HG03565 (cell line): Measurements from ENCODE around the gene UBXN1.
A peak's percentile ranks its signal among the peaks of the same experiment; 100 is the strongest.
"Not testable (repeated sequence)": the region's sequence is repeated elsewhere in the genome, so short reads cannot be mapped to it uniquely, and the experiment has no call there.

Source experiments
- ATAC-seq: cut with Tn5 transposase; IDR thresholded peaks from one replicate; pipeline ENCODE4 v1.9.1; 2021; ENCODE audit warnings: mild to moderate bottlenecking, moderate library complexity; ENCODE audit not compliant: unreplicated experiment

The UBXN1 gene

GRCh38 chr11:62676698-62677097 lies 2.2 kb downstream of the UBXN1 start:
- ATAC-seq = no peak

GRCh38 chr11:62675415-62675814 lies 3.5 kb downstream of the UBXN1 start:
- ATAC-seq = not testable (repeated sequence)

GRCh38 chr11:62673196-62673525 lies 5.7 kb downstream of the UBXN1 start:
- no peak for ATAC-seq

- no peak for ATAC-seq
Observed at GRCh38 chr11:62671608-62672389, 7.1 kb downstream of the UBXN1 start, which contains the start of the genes LBHD1 and UQCC3. Gene LBHD1 (minus strand): TSS chr11:62672267. CDS start chr11:62670031, 2,236 bp downstream. Gene UQCC3 (plus strand): TSS chr11:62671673. CDS start chr11:62671746, 73 bp downstream.

- ATAC-seq = no peak
Observed at GRCh38 chr11:62671236-62671607, 7.7 kb downstream of the UBXN1 start.

GRCh38 chr11:62669420-62670161 lies 9.3 kb downstream of the UBXN1 start:
- ATAC-seq = no peak

- no peak for ATAC-seq
Observed at GRCh38 chr11:62667460-62667859, 11.4 kb downstream of the UBXN1 start.

- no peak for ATAC-seq
Observed at GRCh38 chr11:62666259-62666926, 12.5 kb downstream of the UBXN1 start.

GRCh38 chr11:62665599-62666258 lies 13.1 kb downstream of the UBXN1 start:
- no peak for ATAC-seq

GRCh38 chr11:62665075-62665598 lies 13.7 kb downstream of the UBXN1 start, which contains the start of the genes C11orf98 and CSKMT:
Gene C11orf98 (minus strand): TSS chr11:62665210. CDS start chr11:62665169, 41 bp downstream.
Gene CSKMT (plus strand): TSS chr11:62665312. CDS start chr11:62665880, 568 bp downstream.
- ATAC-seq = peak; percentile 66

- peak; percentile 14 for ATAC-seq
Observed at GRCh38 chr11:62664405-62665074, 14.3 kb downstream of the UBXN1 start.

GRCh38 chr11:62656796-62657429 lies 22.0 kb downstream of the UBXN1 start:
- ATAC-seq = no peak

- no peak for ATAC-seq
Observed at GRCh38 chr11:62654297-62654696, 24.6 kb downstream of the UBXN1 start.

- no peak for ATAC-seq
Observed at GRCh38 chr11:62652161-62653006, 26.5 kb downstream of the UBXN1 start.

- not testable (repeated sequence) for ATAC-seq
Observed at GRCh38 chr11:62650283-62650682, 28.6 kb downstream of the UBXN1 start.

- ATAC-seq = no peak
Observed at GRCh38 chr11:62649486-62649885, 29.4 kb downstream of the UBXN1 start.

- ATAC-seq = no peak
Observed at GRCh38 chr11:62648967-62649364, 29.9 kb downstream of the UBXN1 start.

GRCh38 chr11:62648185-62648966 lies 30.5 kb downstream of the UBXN1 start:
- ATAC-seq = no peak
